Left lung (tissue), 10 donors: ENCODE results near the gene UBXN11. TPM values are rescaled to one million over a fixed set of nuclear protein-coding genes. Genes with fewer than 3 reads are reported as not detected.

Source experiments
- ATAC-seq: fragments of 200-7000 bp; cut with Tn5 transposase; one replicate; pipeline ENCODE4 v1.9.1; 2020; ENCODE audit warnings: moderate library complexity
- DNase-seq, 4 donors: peaks; one replicate each; pipeline ENCODE4 v3.0.0-alpha.2; 2013 to 2020
- H3K27ac ChIP-seq, 2 donors: fragments of 200-600 bp; sonication (generic) in 1 of 2; one replicate each; pipeline versions ENCODE4 v1.5.0 to v1.8.0; 2020 to 2021
- H3K27me3 ChIP-seq, 2 donors: fragments of 200-600 bp; sonication (generic) in 1 of 2; one replicate each; pipeline versions ENCODE4 v1.5.0 to v1.8.0; 2020 to 2021
- H3K36me3 ChIP-seq, 2 donors: fragments of 200-600 bp; sonication (generic) in 1 of 2; one replicate each; pipeline versions ENCODE4 v1.5.0 to v1.8.0; 2020 to 2021
- H3K4me1 ChIP-seq, 2 donors: fragments of 200-600 bp; one replicate each; pipeline ENCODE4 v1.8.0; 2021
- H3K4me3 ChIP-seq, 2 donors: fragments of 200-600 bp; sonication (generic) in 1 of 2; one replicate each; pipeline versions ENCODE4 v1.5.0 to v1.8.0; 2020 to 2021; ENCODE audit warnings: mild to moderate bottlenecking in 1 of 2
- H3K9me3 ChIP-seq, 2 donors: fragments of 200-600 bp; sonication (generic) in 1 of 2; one replicate each; pipeline versions ENCODE4 v1.5.0 to v1.8.0; 2020 to 2021
- intact Hi-C, 2 donors: fragments of 100-400 bp; cut with DNase I; formaldehyde crosslinking; loops; one replicate each; pipeline versions ENCODE4 v1.11.2 to v1.14.2; 2022
- polyA plus RNA-seq, 6 donors: library from polyadenylated mRNA; unstranded; fragments of 120-200 nt; gene quantifications; one replicate each; pipeline ENCODE4 v1.2.1, GENCODE V29; 2013; ENCODE audit not compliant: insufficient read length in 6 of 6
- total RNA-seq, 2 donors: library from RNA; stranded (reverse); fragmentation: NEBNext Ultra II Directional; extraction: Animal tissue kit (Norgen Biotek cat#: 25700); gene quantifications; one replicate each; pipeline ENCODE4 v1.2.1, GENCODE V29; 2021
- TF ChIP-seq, protein P1 (sequence below), 2 donors: fragments of 200-600 bp; sonication (generic) in 1 of 2; IDR thresholded peaks; one replicate each; pipeline versions ENCODE4 v1.5.0 to v1.8.0; 2021; ENCODE audit warnings: antibody characterized with exemption in 2 of 2
- donor health status: DM: no; HTN: yes; CAD: no.
- donor health status: DM: no; HTN: no; CAD: no.

Gene UBXN11
- total and polyA plus RNA-seq, 8 donors = 23.0 to 43.1 (median 26.1) TPM

DNA sequence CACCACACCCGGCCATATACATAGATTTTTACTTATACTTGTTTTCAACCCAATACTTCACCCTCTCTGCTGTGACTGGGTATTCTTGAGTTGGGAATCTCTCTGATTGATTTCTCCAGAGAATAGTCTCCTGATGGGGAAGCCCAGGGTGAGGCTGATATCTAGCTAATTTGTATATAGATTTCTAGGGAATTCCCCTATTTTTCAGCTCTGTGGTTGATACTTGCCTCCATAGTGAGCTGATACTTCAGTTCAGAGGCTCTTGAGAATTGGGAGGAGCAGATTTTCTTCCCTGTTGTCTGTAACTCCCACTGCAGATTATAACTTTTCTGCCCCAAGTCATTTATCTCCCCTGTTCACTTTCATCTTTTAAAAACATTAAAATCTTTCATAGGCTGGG, 41.0 kb downstream of the UBXN11 start:
- TF ChIP-seq, protein P1, sequence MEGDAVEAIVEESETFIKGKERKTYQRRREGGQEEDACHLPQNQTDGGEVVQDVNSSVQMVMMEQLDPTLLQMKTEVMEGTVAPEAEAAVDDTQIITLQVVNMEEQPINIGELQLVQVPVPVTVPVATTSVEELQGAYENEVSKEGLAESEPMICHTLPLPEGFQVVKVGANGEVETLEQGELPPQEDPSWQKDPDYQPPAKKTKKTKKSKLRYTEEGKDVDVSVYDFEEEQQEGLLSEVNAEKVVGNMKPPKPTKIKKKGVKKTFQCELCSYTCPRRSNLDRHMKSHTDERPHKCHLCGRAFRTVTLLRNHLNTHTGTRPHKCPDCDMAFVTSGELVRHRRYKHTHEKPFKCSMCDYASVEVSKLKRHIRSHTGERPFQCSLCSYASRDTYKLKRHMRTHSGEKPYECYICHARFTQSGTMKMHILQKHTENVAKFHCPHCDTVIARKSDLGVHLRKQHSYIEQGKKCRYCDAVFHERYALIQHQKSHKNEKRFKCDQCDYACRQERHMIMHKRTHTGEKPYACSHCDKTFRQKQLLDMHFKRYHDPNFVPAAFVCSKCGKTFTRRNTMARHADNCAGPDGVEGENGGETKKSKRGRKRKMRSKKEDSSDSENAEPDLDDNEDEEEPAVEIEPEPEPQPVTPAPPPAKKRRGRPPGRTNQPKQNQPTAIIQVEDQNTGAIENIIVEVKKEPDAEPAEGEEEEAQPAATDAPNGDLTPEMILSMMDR (IDR thresholded peaks at IDR 0.05) = no peak
- ATAC-seq = no peak
- Histone ChIP-seq H3K4me3 (no peak overlapping the region), H3K4me1 (peaks cover 0 to 1% of the 10 kb centered on the region in 2 donors), H3K36me3 (peaks cover 0 to 63% of the 10 kb centered on the region in 2 donors), H3K27ac (no peak overlapping the region), H3K9me3 (peaks cover 0 to 12% of the 10 kb centered on the region in 2 donors), H3K27me3 (no peaks in the 10 kb centered on the region)
- DNase-seq = no peak
- intact Hi-C loops = no loop called here

DNA sequence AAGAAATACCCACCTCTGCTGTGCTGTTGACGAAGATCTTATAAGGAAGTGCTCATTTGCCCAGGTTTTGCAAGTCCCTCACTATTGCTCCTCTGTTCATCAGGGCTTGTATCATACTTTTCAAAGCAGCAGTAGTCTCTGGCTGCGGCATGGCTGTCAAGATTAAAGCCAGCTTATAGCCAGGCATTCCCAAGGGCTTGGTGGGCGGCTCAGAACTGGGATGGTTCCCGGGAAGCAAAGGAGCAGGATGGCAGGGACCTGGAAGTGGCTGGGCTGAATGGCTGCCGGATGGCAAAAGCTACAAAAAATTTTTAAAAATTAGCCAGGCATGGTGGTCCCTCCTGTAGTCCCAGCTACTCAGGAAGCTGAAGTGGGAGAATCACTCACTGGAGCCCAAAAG, 43.2 kb downstream of the UBXN11 start:
- Histone ChIP-seq H3K27ac (no peak overlapping the region), H3K4me1 (peaks cover 0 to 17% of the 10 kb centered on the region in 2 donors), H3K27me3 (no peaks in the 10 kb centered on the region), H3K9me3 (peaks cover 0 to under 1% of the 10 kb centered on the region in 2 donors), H3K4me3 (no peak overlapping the region), H3K36me3 (peaks cover 0 to 63% of the 10 kb centered on the region in 2 donors)
- TF ChIP-seq, protein P1 (IDR thresholded peaks at IDR 0.05) = no peak
- ATAC-seq (no peak), DNase-seq (no peak)
- intact Hi-C loops = no loop called here

DNA sequence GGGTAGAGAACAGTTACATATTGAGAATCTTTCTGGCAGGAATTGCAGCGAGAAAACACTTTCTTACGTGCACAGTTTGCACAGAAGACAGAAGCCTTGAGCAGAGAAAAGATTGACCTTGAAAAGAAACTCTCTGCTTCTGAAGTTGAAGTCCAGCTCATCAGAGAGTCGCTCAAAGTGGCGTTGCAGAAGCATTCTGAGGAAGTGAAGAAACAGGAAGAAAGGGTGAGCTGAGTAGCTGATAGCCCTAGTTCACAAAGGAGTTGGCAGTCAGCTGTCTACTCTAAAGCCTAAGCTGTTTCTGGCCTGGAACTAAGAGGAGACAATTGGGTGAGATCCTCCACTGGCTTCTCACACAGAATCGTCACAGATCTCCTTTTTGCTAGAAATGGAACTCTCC, 46.9 kb downstream of the UBXN11 start:
- intact Hi-C loops = no loop called here
- H3K27ac ChIP-seq = peak overlapping the region in 1 of 2 donors; percentile 81
- DNase-seq = no peak
- no peak overlapping the region for H3K4me3 ChIP-seq
- H3K36me3 ChIP-seq = peaks cover 0 to 76% of the 10 kb centered on the region in 2 donors
- H3K9me3 ChIP-seq = no peaks in the 10 kb centered on the region
- TF ChIP-seq, protein P1 (IDR thresholded peaks at IDR 0.05) = no peak
- H3K4me1 ChIP-seq = peaks cover 0 to 17% of the 10 kb centered on the region in 2 donors
- peak; percentile 69 for ATAC-seq
- no peaks in the 10 kb centered on the region for H3K27me3 ChIP-seq

DNA sequence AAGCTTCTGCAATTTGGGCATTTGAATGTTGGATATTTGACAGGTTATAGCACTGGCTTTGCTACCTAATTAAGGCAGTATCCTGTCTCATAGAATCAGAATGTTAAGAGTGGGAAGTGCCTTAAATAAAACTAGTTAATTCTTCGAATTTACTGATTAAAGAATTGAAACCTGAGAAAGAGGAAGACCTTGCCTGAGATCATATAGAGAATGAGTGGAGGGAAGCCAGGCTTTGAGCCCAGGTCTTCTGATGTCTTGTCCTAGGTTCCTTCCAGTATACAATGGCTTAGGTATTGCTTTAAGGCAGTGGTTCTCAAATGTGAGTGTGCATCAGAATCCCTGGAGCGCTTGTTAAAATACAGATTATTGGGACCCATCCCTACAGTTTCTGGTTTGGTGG, 47.4 kb downstream of the UBXN11 start:
- Histone ChIP-seq H3K9me3 (no peaks in the 10 kb centered on the region), H3K4me1 (peaks cover 0 to 17% of the 10 kb centered on the region in 2 donors), H3K27ac (peak overlapping the region in 1 of 2 donors; percentile 81), H3K4me3 (no peak overlapping the region), H3K27me3 (no peaks in the 10 kb centered on the region), H3K36me3 (peaks cover 0 to 70% of the 10 kb centered on the region in 2 donors)
- ATAC-seq (no peak), DNase-seq (no peak)
- TF ChIP-seq, protein P1 (IDR thresholded peaks at IDR 0.05) = no peak
- intact Hi-C loops = no loop called here

DNA sequence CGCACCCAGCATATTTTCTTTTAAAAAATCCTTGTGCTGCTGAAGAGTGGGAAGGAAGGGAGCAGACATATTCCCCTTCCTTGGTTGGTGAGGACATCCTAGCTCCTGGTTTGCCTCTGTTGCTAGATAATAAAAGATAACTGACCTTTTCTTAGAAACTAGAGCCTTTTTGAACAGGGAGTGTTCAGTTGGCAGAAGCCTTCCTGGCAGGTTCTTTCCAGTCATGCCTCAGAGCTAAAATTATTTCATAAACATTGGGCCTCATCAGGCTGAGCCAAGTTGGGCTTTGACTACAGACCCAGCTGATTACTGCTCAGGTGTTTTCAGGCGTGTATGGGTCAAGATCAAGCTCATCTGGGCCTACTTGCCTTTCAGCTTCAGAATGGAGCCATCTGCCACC, 49.2 kb downstream of the UBXN11 start:
- Histone ChIP-seq H3K9me3 (no peaks in the 10 kb centered on the region), H3K4me3 (no peak overlapping the region), H3K4me1 (peaks cover 0 to 17% of the 10 kb centered on the region in 2 donors), H3K27ac (no peak overlapping the region), H3K36me3 (peaks cover 0 to 54% of the 10 kb centered on the region in 2 donors), H3K27me3 (no peaks in the 10 kb centered on the region)
- intact Hi-C loops = no loop called here
- DNase-seq (no peak), ATAC-seq (no peak)
- TF ChIP-seq, protein P1 (IDR thresholded peaks at IDR 0.05) = no peak
